ENCODE results near the gene PGAP3.

Gene PGAP3

GRCh38 chr17:39688475-39688835, 598 bp upstream of the PGAP3 start:
- H3K9me3 Mint-ChIP-seq: no peaks in the 10 kb centered on the region

DNA sequence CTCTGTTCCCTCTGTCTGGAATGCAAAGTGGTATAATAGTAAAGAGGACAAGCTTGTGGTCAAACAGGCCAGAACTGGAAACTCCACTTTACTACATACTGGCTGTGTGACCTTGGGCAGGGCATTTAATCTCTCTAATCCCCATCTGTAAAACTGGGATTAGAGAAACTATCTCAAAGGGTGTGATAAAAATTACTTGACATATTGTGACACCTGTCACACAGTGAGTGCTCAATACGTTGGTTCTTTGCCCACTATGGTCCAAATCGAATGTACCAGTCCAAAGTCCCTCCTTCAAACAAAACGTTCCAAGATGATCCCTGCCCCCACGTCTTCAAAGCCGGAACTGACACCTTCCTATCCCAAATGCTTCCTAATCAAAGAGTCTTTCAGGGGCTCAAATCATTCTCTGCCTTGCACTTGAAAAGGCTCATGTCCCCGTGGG, 734 bp downstream of the PGAP3 start:
- peak overlapping the region; percentile 94 for H3K27ac Mint-ChIP-seq
- peaks cover 23% of the 10 kb centered on the region for H3K4me1 Mint-ChIP-seq
- H3K27me3 Mint-ChIP-seq: no peaks in the 10 kb centered on the region
- no peaks in the 10 kb centered on the region for H3K9me3 Mint-ChIP-seq
- H3K4me3 Mint-ChIP-seq: peak overlapping the region; percentile 98
- no peak for ATAC-seq
- peaks cover 28% of the 10 kb centered on the region for H3K36me3 Mint-ChIP-seq

More at GRCh38 chr17:39688475-39688835, 598 bp upstream of the PGAP3 start:
- H3K27ac Mint-ChIP-seq: peak overlapping the region; percentile 94
- peaks cover 23% of the 10 kb centered on the region for H3K4me1 Mint-ChIP-seq
- no peak for ATAC-seq
- no peaks in the 10 kb centered on the region for H3K27me3 Mint-ChIP-seq
- peaks cover 17% of the 10 kb centered on the region for H3K36me3 Mint-ChIP-seq
- peak overlapping the region; percentile 98 for H3K4me3 Mint-ChIP-seq

GRCh38 chr17:39684369-39685192, 3.3 kb downstream of the PGAP3 start:
- no peak overlapping the region for H3K27ac Mint-ChIP-seq
- no peaks in the 10 kb centered on the region for H3K27me3 Mint-ChIP-seq
- ATAC-seq: no peak
- no peaks in the 10 kb centered on the region for H3K9me3 Mint-ChIP-seq
- H3K4me3 Mint-ChIP-seq: no peak overlapping the region
- peaks cover 41% of the 10 kb centered on the region for H3K4me1 Mint-ChIP-seq
- H3K36me3 Mint-ChIP-seq: peaks cover 33% of the 10 kb centered on the region

GRCh38 chr17:39683295-39683939, 4.4 kb downstream of the PGAP3 start:
- Mint-ChIP-seq H3K36me3 (peaks cover 33% of the 10 kb centered on the region), H3K4me3 (no peak overlapping the region), H3K9me3 (no peaks in the 10 kb centered on the region), H3K27me3 (no peaks in the 10 kb centered on the region), H3K4me1 (peaks cover 45% of the 10 kb centered on the region), H3K27ac (no peak overlapping the region)
- ATAC-seq: no peak

DNA sequence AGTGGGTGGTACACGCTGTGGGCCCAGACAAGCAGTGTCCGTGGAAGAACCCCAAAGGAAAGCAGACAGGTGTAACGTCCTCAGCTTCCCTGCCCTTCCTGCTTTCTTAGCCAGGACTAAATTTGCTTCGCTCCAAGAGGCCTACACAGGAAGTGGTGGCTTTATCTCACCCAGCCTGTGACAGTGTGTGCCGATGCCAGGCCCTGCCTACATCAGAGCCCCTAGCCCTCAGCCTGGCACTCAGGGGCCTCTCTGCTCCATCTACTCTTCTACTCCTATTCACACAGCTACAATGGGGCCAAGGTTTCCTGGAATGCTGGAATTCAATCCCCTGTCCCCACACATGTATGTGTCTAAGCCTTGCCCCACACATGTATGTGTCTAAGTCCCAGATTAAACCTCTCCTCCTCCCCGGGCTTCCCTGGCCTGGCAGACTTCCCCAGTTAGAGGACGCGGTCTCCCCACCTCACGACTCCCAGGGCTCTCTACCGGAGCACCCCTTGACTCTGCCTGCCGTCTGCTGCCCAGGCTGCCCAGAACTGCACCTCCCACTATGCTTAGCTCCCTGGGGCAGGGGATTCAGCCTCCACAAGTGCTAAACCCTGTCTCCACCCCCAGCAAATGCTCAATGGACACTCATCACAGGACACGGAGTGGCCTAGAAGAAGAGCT, 8.2 kb downstream of the PGAP3 start:
- Mint-ChIP-seq H3K4me3 (no peak overlapping the region), H3K4me1 (peaks cover 67% of the 10 kb centered on the region), H3K27me3 (no peaks in the 10 kb centered on the region), H3K9me3 (no peaks in the 10 kb centered on the region), H3K27ac (peak overlapping the region; percentile 90), H3K36me3 (peaks cover 22% of the 10 kb centered on the region)
- peak; percentile 58 for ATAC-seq

GRCh38 chr17:39678340-39679116, 9.3 kb downstream of the PGAP3 start:
- Mint-ChIP-seq H3K4me3 (no peak overlapping the region), H3K36me3 (peaks cover 16% of the 10 kb centered on the region), H3K27ac (peak overlapping the region; percentile 90), H3K9me3 (no peaks in the 10 kb centered on the region), H3K27me3 (no peaks in the 10 kb centered on the region), H3K4me1 (peaks cover 78% of the 10 kb centered on the region)
- no peak for ATAC-seq

GRCh38 chr17:39677542-39678339, 10.1 kb downstream of the PGAP3 start:
- H3K27me3 Mint-ChIP-seq: no peaks in the 10 kb centered on the region
- H3K9me3 Mint-ChIP-seq: no peaks in the 10 kb centered on the region
- no peak overlapping the region for H3K4me3 Mint-ChIP-seq
- peaks cover 83% of the 10 kb centered on the region for H3K4me1 Mint-ChIP-seq
- peak overlapping the region; percentile 90 for H3K27ac Mint-ChIP-seq
- ATAC-seq: no peak
- H3K36me3 Mint-ChIP-seq: peaks cover 9% of the 10 kb centered on the region

GRCh38 chr17:39677072-39677471, 10.8 kb downstream of the PGAP3 start:
- Mint-ChIP-seq H3K9me3 (no peaks in the 10 kb centered on the region), H3K4me3 (no peak overlapping the region), H3K36me3 (peaks cover 5% of the 10 kb centered on the region), H3K4me1 (peaks cover 88% of the 10 kb centered on the region), H3K27ac (peak overlapping the region; percentile 90), H3K27me3 (no peaks in the 10 kb centered on the region)
- ATAC-seq: no peak

DNA sequence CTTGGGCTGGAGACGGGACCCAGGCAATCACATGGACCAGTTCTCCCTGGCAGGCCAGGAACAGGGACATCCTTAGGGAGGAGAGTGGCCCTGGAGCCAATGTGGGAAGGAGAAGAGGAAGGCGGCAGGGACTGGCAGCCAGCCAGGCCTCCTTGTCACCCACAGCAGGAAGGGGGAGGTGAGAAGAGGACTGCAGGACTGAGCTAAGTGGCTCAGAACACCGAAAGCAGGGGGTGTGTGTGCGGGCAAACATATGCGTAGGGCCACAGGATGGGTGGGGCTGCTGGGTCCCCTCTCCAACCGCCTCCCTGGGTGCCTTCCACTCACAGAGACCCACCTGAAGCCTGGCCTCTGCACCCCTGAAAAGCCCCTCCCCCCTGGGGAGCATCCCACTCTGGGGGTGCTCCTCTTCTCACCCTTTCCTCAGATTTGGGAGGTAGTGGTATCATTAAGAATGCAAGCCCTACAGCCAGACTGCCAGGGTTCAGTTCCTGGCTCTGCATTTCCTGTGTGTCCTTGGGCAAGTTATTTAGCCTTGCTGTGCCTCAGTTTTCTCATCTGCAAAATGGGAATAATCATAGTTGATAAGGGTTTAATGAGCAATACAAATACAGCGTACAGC, 11.5 kb downstream of the PGAP3 start:
- no peak overlapping the region for H3K4me3 Mint-ChIP-seq
- H3K9me3 Mint-ChIP-seq: no peaks in the 10 kb centered on the region
- peaks cover 94% of the 10 kb centered on the region for H3K4me1 Mint-ChIP-seq
- peak overlapping the region; percentile 62 for H3K27ac Mint-ChIP-seq
- H3K27me3 Mint-ChIP-seq: no peaks in the 10 kb centered on the region
- peaks cover 5% of the 10 kb centered on the region for H3K36me3 Mint-ChIP-seq
- ATAC-seq: peak; percentile 70

DNA sequence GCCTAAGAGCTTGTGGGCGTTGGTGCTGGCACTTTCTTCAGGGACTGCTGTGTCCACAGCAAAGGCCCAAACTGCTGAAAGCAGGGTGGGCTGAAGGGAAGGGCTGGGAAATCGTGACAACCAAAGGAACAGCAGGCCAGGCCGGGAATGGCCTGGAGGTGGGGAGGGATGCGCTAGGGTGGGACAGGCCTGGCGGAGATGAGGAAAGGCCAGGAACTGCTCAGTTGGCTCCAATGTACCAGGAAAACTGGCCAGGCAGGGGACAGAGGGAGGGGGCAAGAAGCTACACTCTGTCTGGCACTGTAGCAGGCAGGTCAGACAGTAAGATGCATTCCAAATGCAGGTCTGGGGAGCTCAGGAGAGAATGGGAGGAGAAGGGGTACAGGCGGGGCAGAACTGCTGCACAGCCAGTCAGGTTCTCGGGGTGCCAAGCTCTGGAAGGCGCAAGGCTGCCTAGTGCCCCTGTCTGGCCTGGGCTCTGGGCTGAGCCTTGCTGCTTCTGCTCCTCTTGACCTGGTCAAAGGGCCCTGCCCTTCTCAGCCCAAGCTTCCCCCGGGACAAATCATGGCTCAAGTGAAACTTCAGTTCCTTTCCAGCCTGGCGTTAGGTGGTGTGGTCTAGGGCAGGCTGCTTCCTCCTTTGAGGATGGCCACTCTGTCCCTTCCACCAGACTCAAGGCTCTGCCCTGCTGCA, 12.3 kb downstream of the PGAP3 start:
- Mint-ChIP-seq H3K27ac (peak overlapping the region; percentile 62), H3K27me3 (no peaks in the 10 kb centered on the region), H3K4me3 (no peak overlapping the region), H3K4me1 (peaks cover 86% of the 10 kb centered on the region), H3K9me3 (no peaks in the 10 kb centered on the region), H3K36me3 (peaks cover 2% of the 10 kb centered on the region)
- ATAC-seq: no peak

- ATAC-seq: peak; percentile 72
- H3K9me3 Mint-ChIP-seq: no peaks in the 10 kb centered on the region
- H3K27ac Mint-ChIP-seq: peak overlapping the region; percentile 62
- no peaks in the 10 kb centered on the region for H3K27me3 Mint-ChIP-seq
- H3K4me1 Mint-ChIP-seq: peaks cover 79% of the 10 kb centered on the region
- no peak overlapping the region for H3K4me3 Mint-ChIP-seq
- H3K36me3 Mint-ChIP-seq: no peaks in the 10 kb centered on the region
These were observed 13.0 kb downstream of the PGAP3 start for GRCh38 chr17:39674702-39675389.

- no peak for ATAC-seq
- Mint-ChIP-seq H3K9me3 (no peaks in the 10 kb centered on the region), H3K4me1 (peaks cover 73% of the 10 kb centered on the region), H3K27me3 (peaks cover 5% of the 10 kb centered on the region), H3K36me3 (no peaks in the 10 kb centered on the region), H3K4me3 (no peak overlapping the region), H3K27ac (peak overlapping the region; percentile 62)
These were observed 13.7 kb downstream of the PGAP3 start for GRCh38 chr17:39674179-39674578.
